ENCODE measurements around the gene SIN3B.

SIN3B gene

DNA sequence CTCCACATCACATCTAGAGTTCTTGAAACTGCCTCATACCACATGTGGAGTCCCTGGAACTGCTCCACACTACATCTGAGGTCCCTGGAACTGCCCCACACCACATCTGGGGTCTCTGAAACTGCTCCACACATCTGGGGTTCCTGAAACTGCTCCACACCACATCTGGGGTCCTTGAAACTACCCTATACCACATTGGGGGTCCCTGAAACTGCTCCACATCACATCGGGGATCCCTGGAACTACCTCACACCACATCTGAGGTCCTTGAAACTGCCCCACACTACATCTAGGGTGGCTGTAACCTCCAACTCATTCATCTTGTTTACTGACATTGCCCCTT is 93.4 kb downstream of the SIN3B start:
- ChIA-PET POLR2A (no interaction called here), CTCF (no interaction called here)
- TF ChIP-seq, protein P1, sequence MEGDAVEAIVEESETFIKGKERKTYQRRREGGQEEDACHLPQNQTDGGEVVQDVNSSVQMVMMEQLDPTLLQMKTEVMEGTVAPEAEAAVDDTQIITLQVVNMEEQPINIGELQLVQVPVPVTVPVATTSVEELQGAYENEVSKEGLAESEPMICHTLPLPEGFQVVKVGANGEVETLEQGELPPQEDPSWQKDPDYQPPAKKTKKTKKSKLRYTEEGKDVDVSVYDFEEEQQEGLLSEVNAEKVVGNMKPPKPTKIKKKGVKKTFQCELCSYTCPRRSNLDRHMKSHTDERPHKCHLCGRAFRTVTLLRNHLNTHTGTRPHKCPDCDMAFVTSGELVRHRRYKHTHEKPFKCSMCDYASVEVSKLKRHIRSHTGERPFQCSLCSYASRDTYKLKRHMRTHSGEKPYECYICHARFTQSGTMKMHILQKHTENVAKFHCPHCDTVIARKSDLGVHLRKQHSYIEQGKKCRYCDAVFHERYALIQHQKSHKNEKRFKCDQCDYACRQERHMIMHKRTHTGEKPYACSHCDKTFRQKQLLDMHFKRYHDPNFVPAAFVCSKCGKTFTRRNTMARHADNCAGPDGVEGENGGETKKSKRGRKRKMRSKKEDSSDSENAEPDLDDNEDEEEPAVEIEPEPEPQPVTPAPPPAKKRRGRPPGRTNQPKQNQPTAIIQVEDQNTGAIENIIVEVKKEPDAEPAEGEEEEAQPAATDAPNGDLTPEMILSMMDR (IDR thresholded peaks at IDR 0.05; ENCODE audit: insufficient read depth, low read length, missing control alignments), result no peak

DNA sequence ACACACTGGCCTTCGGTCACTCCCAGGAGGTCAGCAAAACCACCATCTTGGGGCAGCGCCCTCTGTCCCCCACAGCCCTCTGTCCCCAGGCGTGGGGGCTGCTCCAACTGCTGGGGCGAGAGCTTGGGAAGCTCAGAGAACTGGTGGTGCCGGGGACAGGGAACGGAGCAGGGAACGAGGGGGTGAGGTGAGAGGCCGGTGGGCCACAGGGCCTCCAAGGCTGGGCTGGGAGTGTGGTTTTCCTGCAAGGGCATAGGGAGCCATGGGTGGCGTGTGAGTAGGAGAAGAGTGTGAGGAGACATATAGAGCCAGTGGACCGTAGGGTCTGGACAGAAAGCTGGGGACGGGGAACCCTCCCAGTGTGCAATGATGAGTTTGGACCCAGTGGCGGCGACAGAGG is 93.8 kb downstream of the SIN3B start:
- ChIA-PET CTCF (no interaction called here), POLR2A (no interaction called here)
- DNase-seq (ENCODE audit: low read depth, low spot score), result no peak
- no peak overlapping the region for H3K4me3 ChIP-seq (ENCODE audit: low read depth, low read length)
- TF ChIP-seq, protein P1 (IDR thresholded peaks at IDR 0.05; ENCODE audit: insufficient read depth, low read length, missing control alignments), result no peak

More for the DNA sequence above, 93.4 kb downstream of the SIN3B start:
- DNase-seq (ENCODE audit: low read depth, low spot score), result no peak
- H3K4me3 ChIP-seq (ENCODE audit: low read depth, low read length), result no peak overlapping the region

DNA sequence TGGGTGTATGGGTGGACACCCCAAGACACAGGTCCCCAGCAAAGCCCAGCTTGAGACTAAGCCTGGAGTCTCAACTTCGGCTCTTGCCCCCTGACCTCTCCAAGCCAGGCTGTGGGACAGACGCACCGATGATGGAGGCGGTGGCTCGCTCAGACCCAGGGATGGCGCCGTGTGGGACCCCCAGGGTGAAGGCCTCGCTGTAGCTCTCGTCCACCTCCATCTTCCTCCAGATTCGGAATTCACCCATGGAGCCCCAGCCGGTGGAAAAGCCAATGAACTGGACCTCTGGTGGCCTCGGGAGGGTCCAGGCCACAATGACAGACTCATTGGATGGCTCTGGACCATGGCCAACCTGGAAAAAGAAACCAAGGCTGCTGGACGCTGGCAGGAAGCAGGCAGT is 98.7 kb downstream of the SIN3B start:
- TF ChIP-seq, protein P1 (IDR thresholded peaks at IDR 0.05; ENCODE audit: insufficient read depth, low read length, missing control alignments), result no peak
- no peak overlapping the region for H3K4me3 ChIP-seq (ENCODE audit: low read depth, low read length)
- ChIA-PET CTCF (no interaction called here), POLR2A (no interaction called here)
- no peak for DNase-seq (ENCODE audit: low read depth, low spot score)

DNA sequence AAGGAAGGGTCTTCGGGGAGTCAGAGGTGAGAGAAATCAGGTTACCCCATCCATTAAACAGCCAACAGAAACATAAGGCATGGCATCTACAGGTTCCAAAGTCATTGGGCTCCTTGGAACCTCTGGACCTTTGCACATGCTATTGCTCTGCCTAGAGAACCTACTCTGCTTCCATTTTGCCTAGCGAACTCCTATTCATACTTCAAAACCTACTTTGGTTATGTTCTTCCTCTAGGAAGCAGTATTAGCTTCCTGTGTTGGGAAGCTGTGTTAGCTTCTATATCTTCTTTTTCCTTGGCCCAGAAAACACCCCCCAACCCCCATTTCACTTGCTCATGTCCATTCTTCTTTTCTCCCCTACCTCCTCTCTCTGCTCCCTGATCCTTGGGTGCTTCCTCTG is 99.2 kb downstream of the SIN3B start:
- H3K4me3 ChIP-seq (ENCODE audit: low read depth, low read length), result no peak overlapping the region
- ChIA-PET CTCF (no interaction called here), POLR2A (no interaction called here)
- no peak for DNase-seq (ENCODE audit: low read depth, low spot score)
- TF ChIP-seq, protein P1 (IDR thresholded peaks at IDR 0.05; ENCODE audit: insufficient read depth, low read length, missing control alignments), result no peak

DNA sequence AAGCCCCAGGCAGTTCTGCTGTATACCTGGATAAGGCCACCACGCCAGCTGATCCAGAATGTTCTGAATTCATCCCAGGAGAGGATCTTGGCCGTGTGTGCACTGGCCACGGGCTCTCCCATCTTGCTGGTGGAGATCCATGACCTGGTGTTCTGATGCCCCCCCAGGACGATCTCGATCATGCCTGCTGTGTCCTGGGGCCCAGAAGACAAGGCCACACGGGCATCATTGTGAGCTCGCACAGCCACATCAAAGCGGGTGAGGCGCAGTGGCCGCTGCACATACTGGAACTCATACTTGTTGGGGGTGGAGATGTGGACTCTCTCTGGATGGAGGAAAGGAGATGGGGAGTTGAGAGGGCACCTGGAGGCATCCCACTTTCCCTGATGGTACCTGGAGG is 99.7 kb downstream of the SIN3B start:
- POLR2A ChIA-PET, result no interaction called here
- no peak overlapping the region for H3K4me3 ChIP-seq (ENCODE audit: low read depth, low read length)

More for the DNA sequence above, 99.7 kb downstream of the SIN3B start:
- CTCF ChIA-PET, result no interaction called here
- DNase-seq (ENCODE audit: low read depth, low spot score), result no peak
- TF ChIP-seq, protein P1 (IDR thresholded peaks at IDR 0.05; ENCODE audit: insufficient read depth, low read length, missing control alignments), result no peak
